DMS114 treated with DMSO at 0.1 percent for 48 hours (cell line): ENCODE results near the gene PDE6B.

Source experiments
- DNase-seq: peaks from one replicate; lab custom pipeline; 2025; ENCODE audit not compliant: unreplicated experiment; lab: John Stamatoyannopoulos, UW

Gene PDE6B

GRCh38 chr4:600850-601515, 24.4 kb upstream of the PDE6B start:
- DNase-seq = no peak

GRCh38 chr4:601612-602558, 23.5 kb upstream of the PDE6B start:
- no peak for DNase-seq

GRCh38 chr4:602559-602942, 22.8 kb upstream of the PDE6B start:
- DNase-seq = no peak

- no peak for DNase-seq
Observed at GRCh38 chr4:604131-604530, 21.2 kb upstream of the PDE6B start.

- no peak for DNase-seq
Observed at GRCh38 chr4:605702-606425, 19.5 kb upstream of the PDE6B start.

- DNase-seq = no peak
Observed at GRCh38 chr4:608236-608635, 17.1 kb upstream of the PDE6B start.

GRCh38 chr4:609400-610050, 15.8 kb upstream of the PDE6B start:
- DNase-seq = no peak

- no peak for DNase-seq
Observed at GRCh38 chr4:610411-611261, 14.7 kb upstream of the PDE6B start.

GRCh38 chr4:612052-612748, 13.2 kb upstream of the PDE6B start:
- no peak for DNase-seq

GRCh38 chr4:612749-613125, 12.6 kb upstream of the PDE6B start:
- DNase-seq = no peak

GRCh38 chr4:613126-613525, 12.2 kb upstream of the PDE6B start:
- DNase-seq = no peak

GRCh38 chr4:616091-616490, 9.3 kb upstream of the PDE6B start:
- no peak for DNase-seq

- no peak for DNase-seq
Observed at GRCh38 chr4:616911-617643, 8.3 kb upstream of the PDE6B start.

GRCh38 chr4:617644-618641, 7.4 kb upstream of the PDE6B start:
- no peak for DNase-seq

GRCh38 chr4:620201-620600, 5.2 kb upstream of the PDE6B start:
- DNase-seq = no peak

GRCh38 chr4:620851-621261, 4.5 kb upstream of the PDE6B start:
- DNase-seq = no peak

- no peak for DNase-seq
Observed at GRCh38 chr4:621296-622070, 3.9 kb upstream of the PDE6B start.
